ENCODE measurements around the gene TTC21B.

TTC21B gene

GRCh38 chr2:165877565-165878550 lies 75.7 kb downstream of the TTC21B start:
- no peaks in the 10 kb centered on the region for H3K79me2 ChIP-seq (ENCODE audit: control insufficient read depth, insufficient read depth, low read length)
- no peak for DNase-seq
- no peaks in the 10 kb centered on the region for H3K79me1 ChIP-seq (ENCODE audit: low read length)
- no peak overlapping the region for H2BK15ac ChIP-seq (replicated peaks; ENCODE audit: low read depth)
- H2BK120ac ChIP-seq (ENCODE audit: low read depth, low read length) = no peak overlapping the region
- H3K18ac ChIP-seq (ENCODE audit: low read length) = no peak overlapping the region
- H3K27me3 ChIP-seq (ENCODE audit: insufficient read depth, low read length, poor library complexity) = no peaks in the 10 kb centered on the region
- no peak overlapping the region for H4K8ac ChIP-seq (ENCODE audit: low read depth, low read length)
- 100% methylated on average over 1 of the region's 6 CpGs for WGBS (ENCODE audit: extremely low coverage, insufficient coverage, low lambda C conversion rate)
- no peak overlapping the region for H3K27ac ChIP-seq (ENCODE audit: low read depth, low read length)
- H4K5ac ChIP-seq (ENCODE audit: low read length) = no peak overlapping the region
- no peak overlapping the region for H3K4me3 ChIP-seq (ENCODE audit: low read length)
- H3K36me3 ChIP-seq (ENCODE audit: control insufficient read depth, insufficient read depth, low read length) = peaks cover 2% of the 10 kb centered on the region
- no peak overlapping the region for H2BK5ac ChIP-seq (ENCODE audit: low read length)
- H3K23ac ChIP-seq (ENCODE audit: low read length) = no peak overlapping the region
- H3K9ac ChIP-seq (ENCODE audit: low read length) = no peak overlapping the region
- no peak overlapping the region for H2AK5ac ChIP-seq (ENCODE audit: low read length)
- H3K56ac ChIP-seq (ENCODE audit: low read length) = no peak overlapping the region
- H3K4me1 ChIP-seq (ENCODE audit: control insufficient read depth, low read depth, low read length) = no peaks in the 10 kb centered on the region
- H3K4me2 ChIP-seq (ENCODE audit: low read length) = no peak overlapping the region
- H3K4ac ChIP-seq (ENCODE audit: low read depth, low read length) = no peak overlapping the region

- H2BK5ac ChIP-seq (ENCODE audit: low read length) = no peak overlapping the region
- H3K23ac ChIP-seq (ENCODE audit: low read length) = no peak overlapping the region
- no peak overlapping the region for H2AK5ac ChIP-seq (ENCODE audit: low read length)
- H3K56ac ChIP-seq (ENCODE audit: low read length) = no peak overlapping the region
- no peak overlapping the region for H3K18ac ChIP-seq (ENCODE audit: low read length)
- no peaks in the 10 kb centered on the region for H3K79me1 ChIP-seq (ENCODE audit: low read length)
- no CpG with 5 or more reads among the region's 1 CpG for WGBS (ENCODE audit: extremely low coverage, insufficient coverage, low lambda C conversion rate)
- H4K5ac ChIP-seq (ENCODE audit: low read length) = no peak overlapping the region
- H3K4me1 ChIP-seq (ENCODE audit: control insufficient read depth, low read depth, low read length) = no peaks in the 10 kb centered on the region
- H2BK15ac ChIP-seq (replicated peaks; ENCODE audit: low read depth) = no peak overlapping the region
- no peaks in the 10 kb centered on the region for H3K79me2 ChIP-seq (ENCODE audit: control insufficient read depth, insufficient read depth, low read length)
- no peak overlapping the region for H3K4me3 ChIP-seq (ENCODE audit: low read length)
- no peak overlapping the region for H3K27ac ChIP-seq (ENCODE audit: low read depth, low read length)
- H3K9ac ChIP-seq (ENCODE audit: low read length) = no peak overlapping the region
- H4K8ac ChIP-seq (ENCODE audit: low read depth, low read length) = no peak overlapping the region
- no peak overlapping the region for H3K4me2 ChIP-seq (ENCODE audit: low read length)
- H3K4ac ChIP-seq (ENCODE audit: low read depth, low read length) = no peak overlapping the region
- no peak overlapping the region for H2BK120ac ChIP-seq (ENCODE audit: low read depth, low read length)
- peak; percentile 77 for DNase-seq
- H3K27me3 ChIP-seq (ENCODE audit: insufficient read depth, low read length, poor library complexity) = no peaks in the 10 kb centered on the region
- peaks cover 2% of the 10 kb centered on the region for H3K36me3 ChIP-seq (ENCODE audit: control insufficient read depth, insufficient read depth, low read length)
These were observed 76.9 kb downstream of the TTC21B start for GRCh38 chr2:165876712-165877111.

- Histone ChIP-seq H3K56ac (ENCODE audit: low read length) (no peak overlapping the region), H4K8ac (ENCODE audit: low read depth, low read length) (no peak overlapping the region), H2BK15ac (replicated peaks; ENCODE audit: low read depth) (no peak overlapping the region), H3K4me3 (ENCODE audit: low read length) (no peak overlapping the region), H3K23ac (ENCODE audit: low read length) (no peak overlapping the region), H3K4me2 (ENCODE audit: low read length) (no peak overlapping the region), H2AK5ac (ENCODE audit: low read length) (no peak overlapping the region), H3K9ac (ENCODE audit: low read length) (no peak overlapping the region), H2BK120ac (ENCODE audit: low read depth, low read length) (no peak overlapping the region), H2BK5ac (ENCODE audit: low read length) (no peak overlapping the region), H3K79me2 (ENCODE audit: control insufficient read depth, insufficient read depth, low read length) (no peaks in the 10 kb centered on the region), H3K4me1 (ENCODE audit: control insufficient read depth, low read depth, low read length) (no peaks in the 10 kb centered on the region), H3K27me3 (ENCODE audit: insufficient read depth, low read length, poor library complexity) (no peaks in the 10 kb centered on the region), H3K4ac (ENCODE audit: low read depth, low read length) (no peak overlapping the region), H3K27ac (ENCODE audit: low read depth, low read length) (no peak overlapping the region), H3K36me3 (ENCODE audit: control insufficient read depth, insufficient read depth, low read length) (peaks cover 2% of the 10 kb centered on the region), H3K79me1 (ENCODE audit: low read length) (no peaks in the 10 kb centered on the region), H4K5ac (ENCODE audit: low read length) (no peak overlapping the region), H3K18ac (ENCODE audit: low read length) (no peak overlapping the region)
- DNase-seq = no peak
- WGBS (ENCODE audit: extremely low coverage, insufficient coverage, low lambda C conversion rate) = no CpG with 5 or more reads among the region's 1 CpG
These were observed 77.3 kb downstream of the TTC21B start for GRCh38 chr2:165876269-165876668.

GRCh38 chr2:165874445-165875039 lies 79.0 kb downstream of the TTC21B start:
- Histone ChIP-seq H2BK120ac (ENCODE audit: low read depth, low read length) (no peak overlapping the region), H3K18ac (ENCODE audit: low read length) (no peak overlapping the region), H3K79me2 (ENCODE audit: control insufficient read depth, insufficient read depth, low read length) (no peaks in the 10 kb centered on the region), H2BK5ac (ENCODE audit: low read length) (no peak overlapping the region), H3K4me3 (ENCODE audit: low read length) (no peak overlapping the region), H3K56ac (ENCODE audit: low read length) (no peak overlapping the region), H3K27ac (ENCODE audit: low read depth, low read length) (no peak overlapping the region), H3K79me1 (ENCODE audit: low read length) (no peaks in the 10 kb centered on the region), H3K27me3 (ENCODE audit: insufficient read depth, low read length, poor library complexity) (no peaks in the 10 kb centered on the region), H3K36me3 (ENCODE audit: control insufficient read depth, insufficient read depth, low read length) (no peaks in the 10 kb centered on the region), H2AK5ac (ENCODE audit: low read length) (no peak overlapping the region), H3K23ac (ENCODE audit: low read length) (no peak overlapping the region), H4K8ac (ENCODE audit: low read depth, low read length) (no peak overlapping the region), H3K4ac (ENCODE audit: low read depth, low read length) (no peak overlapping the region), H3K4me1 (ENCODE audit: control insufficient read depth, low read depth, low read length) (no peaks in the 10 kb centered on the region), H4K5ac (ENCODE audit: low read length) (no peak overlapping the region), H3K9ac (ENCODE audit: low read length) (no peak overlapping the region), H3K4me2 (ENCODE audit: low read length) (no peak overlapping the region), H2BK15ac (replicated peaks; ENCODE audit: low read depth) (no peak overlapping the region)
- DNase-seq = peak; percentile 82
- no CpG with 5 or more reads among the region's 3 CpGs for WGBS (ENCODE audit: extremely low coverage, insufficient coverage, low lambda C conversion rate)

GRCh38 chr2:165872101-165872791 lies 81.3 kb downstream of the TTC21B start:
- H2AK5ac ChIP-seq (ENCODE audit: low read length) = no peak overlapping the region
- no peak overlapping the region for H3K56ac ChIP-seq (ENCODE audit: low read length)
- no peak overlapping the region for H2BK120ac ChIP-seq (ENCODE audit: low read depth, low read length)
- H3K27me3 ChIP-seq (ENCODE audit: insufficient read depth, low read length, poor library complexity) = no peaks in the 10 kb centered on the region
- no peak overlapping the region for H3K4ac ChIP-seq (ENCODE audit: low read depth, low read length)
- no peak for DNase-seq
- no peak overlapping the region for H2BK5ac ChIP-seq (ENCODE audit: low read length)
- no peaks in the 10 kb centered on the region for H3K79me1 ChIP-seq (ENCODE audit: low read length)
- H2BK15ac ChIP-seq (replicated peaks; ENCODE audit: low read depth) = no peak overlapping the region
- H3K36me3 ChIP-seq (ENCODE audit: control insufficient read depth, insufficient read depth, low read length) = no peaks in the 10 kb centered on the region
- H3K9ac ChIP-seq (ENCODE audit: low read length) = no peak overlapping the region
- H4K5ac ChIP-seq (ENCODE audit: low read length) = no peak overlapping the region
- no peaks in the 10 kb centered on the region for H3K4me1 ChIP-seq (ENCODE audit: control insufficient read depth, low read depth, low read length)
- H4K8ac ChIP-seq (ENCODE audit: low read depth, low read length) = no peak overlapping the region
- no peak overlapping the region for H3K4me2 ChIP-seq (ENCODE audit: low read length)
- no peaks in the 10 kb centered on the region for H3K79me2 ChIP-seq (ENCODE audit: control insufficient read depth, insufficient read depth, low read length)
- WGBS (ENCODE audit: extremely low coverage, insufficient coverage, low lambda C conversion rate) = no CpG with 5 or more reads among the region's 5 CpGs
- no peak overlapping the region for H3K27ac ChIP-seq (ENCODE audit: low read depth, low read length)
- H3K23ac ChIP-seq (ENCODE audit: low read length) = no peak overlapping the region
- H3K4me3 ChIP-seq (ENCODE audit: low read length) = no peak overlapping the region
- no peak overlapping the region for H3K18ac ChIP-seq (ENCODE audit: low read length)

All from mesendoderm (in vitro differentiated cells).